ENCODE measurements around the gene OPCML.

The OPCML gene

DNA sequence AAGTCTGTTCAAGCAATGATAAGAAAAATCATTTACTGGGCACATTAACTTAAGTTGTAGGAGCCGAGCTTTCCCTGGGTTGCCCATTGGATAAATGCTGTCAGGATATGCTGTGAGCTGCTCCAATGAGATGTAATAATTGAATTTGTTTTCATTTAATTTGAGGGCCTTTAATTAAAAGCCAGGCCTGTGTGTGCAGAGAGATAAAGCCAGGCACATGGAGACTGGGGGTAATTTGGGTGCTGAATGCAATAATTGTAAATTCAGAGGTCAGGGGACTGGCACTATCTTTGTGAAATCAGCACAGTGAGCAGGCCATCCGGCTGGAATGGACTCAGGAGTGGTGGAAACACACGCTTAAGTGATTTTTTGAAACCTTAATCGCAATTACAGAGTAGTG, 125.8 kb downstream of the OPCML start:
- no peak for DNase-seq

- no peak for DNase-seq
Measured at GRCh38 chr11:133403900-133404299, 128.4 kb downstream of the OPCML start.

DNA sequence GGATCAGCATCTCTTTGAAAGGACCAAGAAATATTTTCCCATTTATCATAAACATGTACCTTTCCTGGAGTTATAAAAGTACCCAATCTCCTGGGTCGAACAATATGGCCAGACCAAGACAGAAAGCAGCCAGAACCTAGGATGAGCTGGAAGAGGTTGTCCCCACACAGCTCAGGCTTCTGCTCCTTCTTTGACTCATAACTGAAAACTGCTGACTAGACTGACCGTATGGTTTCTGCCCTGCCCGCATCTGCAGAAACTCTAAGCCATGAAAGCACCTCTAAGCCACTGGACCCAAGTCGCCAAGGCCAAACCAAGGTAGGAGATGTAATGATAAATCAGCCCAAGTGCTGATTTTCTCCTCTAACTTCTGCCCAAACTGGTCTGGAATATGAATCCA, 129.8 kb downstream of the OPCML start:
- DNase-seq: no peak

DNA sequence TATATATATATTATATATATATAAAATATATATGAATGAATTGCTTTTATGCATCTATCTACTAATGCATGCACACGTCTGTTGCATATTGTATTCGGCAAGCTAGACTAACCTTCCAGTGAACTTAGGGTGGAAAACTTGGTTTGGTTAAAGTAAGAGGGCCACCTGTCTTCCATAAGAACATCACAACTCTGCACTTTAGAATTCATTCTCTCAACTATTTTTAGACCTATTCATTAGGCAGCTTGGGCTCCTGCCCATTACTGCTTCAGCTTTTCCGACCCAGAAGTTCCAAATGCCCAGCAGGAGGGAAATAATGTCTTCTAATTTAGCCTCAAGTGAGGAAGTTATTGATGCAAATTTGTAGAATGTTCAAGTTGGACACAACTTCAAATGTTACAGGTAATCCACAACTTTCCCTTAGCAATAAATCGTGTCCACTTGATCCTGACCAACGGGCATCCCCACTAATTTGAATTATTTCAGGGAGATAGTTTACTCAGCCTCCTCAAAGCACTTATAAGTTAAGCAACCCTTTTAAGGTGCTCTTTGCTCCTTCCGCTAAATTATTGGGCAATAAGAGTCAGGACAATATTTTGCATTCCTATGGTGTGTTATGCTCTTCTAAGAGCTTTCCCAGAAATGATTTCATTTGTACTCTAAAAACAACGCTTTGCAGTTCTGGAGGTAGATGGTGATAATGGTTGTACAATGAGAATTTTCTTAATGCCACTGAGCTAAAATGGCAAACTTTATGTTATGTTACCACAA, 132.3 kb downstream of the OPCML start:
- DNase-seq: no peak

DNA sequence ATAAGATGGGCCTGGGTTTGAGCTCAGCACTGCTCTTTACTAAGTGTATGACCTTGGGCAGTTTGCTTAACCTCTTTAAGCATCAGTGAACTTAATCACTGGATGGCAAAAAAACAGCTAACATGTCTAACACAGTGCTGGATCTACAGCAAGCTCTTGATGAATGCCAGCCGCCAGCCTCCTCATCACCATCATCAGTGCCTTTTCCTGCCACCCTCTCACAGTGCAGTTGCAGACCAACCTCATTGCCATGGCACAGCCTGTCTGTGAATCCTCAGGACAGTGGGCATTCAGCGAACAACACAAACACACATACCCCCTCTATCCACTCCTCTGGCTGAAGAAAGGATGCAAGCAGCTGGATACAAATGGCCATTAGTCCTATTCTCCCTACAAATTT, 133.0 kb downstream of the OPCML start:
- no peak for DNase-seq

DNA sequence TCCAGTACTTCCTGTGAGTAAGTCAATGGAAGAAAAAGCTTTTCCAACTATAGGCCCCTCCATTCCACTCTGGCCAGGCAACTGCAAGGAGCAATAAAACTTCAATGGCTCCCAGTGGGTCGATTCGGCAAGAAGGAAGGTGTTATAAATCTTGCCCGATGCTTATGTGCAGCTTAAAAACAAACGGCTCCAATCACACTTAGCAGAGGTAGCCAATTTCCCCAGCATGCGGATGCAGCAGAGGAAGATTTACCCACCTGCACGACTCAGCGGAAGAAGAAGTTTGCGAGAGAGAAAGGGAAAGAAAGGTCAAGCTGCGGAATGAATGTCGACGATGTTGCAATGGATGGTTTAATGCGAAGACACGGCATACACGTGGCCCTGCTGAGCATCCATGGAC, 141.5 kb downstream of the OPCML start:
- DNase-seq: no peak

GRCh38 chr11:133388975-133389568, 143.2 kb downstream of the OPCML start:
- no peak for DNase-seq

- DNase-seq: no peak
Measured at GRCh38 chr11:133388260-133388659, 144.0 kb downstream of the OPCML start.

- DNase-seq: no peak
Measured at GRCh38 chr11:133386852-133387251, 145.4 kb downstream of the OPCML start.

GRCh38 chr11:133386262-133386661, 146.0 kb downstream of the OPCML start:
- DNase-seq: no peak

GRCh38 chr11:133385781-133386180, 146.5 kb downstream of the OPCML start:
- DNase-seq: no peak

DNA sequence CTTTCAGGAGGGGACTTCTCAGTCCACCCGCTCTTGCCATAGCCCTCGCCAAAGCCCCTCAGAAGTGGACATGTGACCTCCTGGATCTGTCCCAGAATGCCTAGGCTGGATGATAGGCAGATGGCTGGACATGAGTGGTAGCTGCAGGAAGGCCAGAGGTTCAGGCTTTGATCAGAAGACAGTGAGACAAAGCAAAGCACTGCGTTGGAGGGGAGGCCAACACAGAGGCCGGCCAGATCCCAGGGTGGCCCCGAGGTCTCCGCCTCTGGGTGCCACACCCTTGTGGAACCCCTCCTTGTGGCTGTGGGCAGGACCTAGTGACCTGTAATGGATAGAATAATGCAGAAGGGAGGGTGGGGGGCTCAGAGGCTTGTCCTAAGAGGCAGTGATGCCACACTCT, 147.6 kb downstream of the OPCML start:
- no peak for DNase-seq

- DNase-seq: no peak
Measured at GRCh38 chr11:133383689-133384088, 148.6 kb downstream of the OPCML start.

DNA sequence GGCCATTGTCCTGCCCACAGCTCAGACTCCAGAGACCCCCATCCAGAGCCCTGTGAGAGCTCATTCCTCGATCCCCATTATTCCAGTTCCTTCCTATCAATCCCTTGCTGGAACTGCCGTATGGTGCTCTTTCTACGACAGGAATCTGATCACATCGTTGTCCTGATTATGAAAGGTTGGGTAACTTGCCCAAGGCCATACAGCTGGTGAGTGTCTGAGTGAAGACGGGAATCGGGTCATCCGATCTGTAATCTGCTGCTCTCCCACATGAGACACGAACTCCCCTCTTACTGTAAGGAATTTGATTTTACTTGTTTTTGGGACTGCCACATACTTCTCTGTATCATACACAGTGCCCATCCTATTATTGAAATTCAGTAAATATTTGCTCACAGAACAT, 149.1 kb downstream of the OPCML start:
- no peak for DNase-seq

DNA sequence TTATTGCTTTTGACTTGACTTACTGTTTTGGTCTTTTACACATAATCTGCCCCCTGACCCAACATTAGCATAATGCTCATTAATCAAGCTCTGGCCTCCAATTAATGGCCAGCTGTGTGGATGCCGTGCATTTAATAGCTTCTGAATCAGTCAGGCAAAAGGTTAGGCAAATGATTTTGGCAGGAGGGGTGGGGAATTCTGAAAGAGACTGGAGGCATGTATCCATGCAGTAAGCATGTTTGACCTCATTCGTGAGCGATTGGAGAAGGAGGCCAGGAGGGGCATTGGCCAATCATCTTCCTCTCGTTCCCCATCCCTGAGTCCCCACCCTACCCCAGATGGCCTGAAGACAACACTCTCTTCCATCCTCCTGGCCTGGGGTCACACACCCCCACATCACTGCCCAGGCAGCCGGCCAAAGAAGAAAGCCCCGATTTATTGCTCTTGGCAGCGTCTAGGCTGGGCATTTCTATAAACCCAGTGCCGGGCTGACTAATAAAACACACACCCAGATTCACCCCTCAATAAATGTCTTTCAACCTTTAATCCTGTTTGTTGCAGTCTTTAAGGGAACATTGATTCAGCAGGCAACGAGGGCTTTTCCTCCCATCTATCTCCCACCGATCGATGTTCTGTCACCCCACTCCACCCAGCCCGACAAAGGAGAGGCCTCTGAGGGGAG, 150.0 kb downstream of the OPCML start:
- DNase-seq: no peak

- no peak for DNase-seq
Measured at GRCh38 chr11:133381761-133382130, 150.6 kb downstream of the OPCML start.

- DNase-seq: no peak
Measured at GRCh38 chr11:133366147-133366546, 166.2 kb downstream of the OPCML start.

DNA sequence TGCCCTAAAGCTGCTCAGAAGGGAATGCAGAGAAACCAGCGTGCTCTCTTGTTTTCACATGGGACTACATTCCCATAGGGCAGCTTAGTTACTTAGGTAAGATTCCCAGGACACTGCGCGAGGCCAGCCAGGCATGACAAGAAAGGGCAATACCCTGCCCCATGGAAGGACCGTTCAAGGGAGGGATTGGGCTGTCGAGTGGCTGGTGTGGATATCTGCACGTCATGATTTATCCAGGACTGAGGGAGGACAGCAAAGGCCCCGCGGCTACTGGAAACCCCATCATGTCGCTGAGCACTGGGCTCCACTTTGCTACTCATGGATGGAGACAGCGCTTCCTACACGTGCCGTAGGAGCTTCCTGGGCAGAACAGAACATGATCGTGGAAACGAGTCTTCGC, 169.4 kb downstream of the OPCML start:
- DNase-seq: no peak

GRCh38 chr11:133362156-133362555, 170.1 kb downstream of the OPCML start:
- no peak for DNase-seq

DNA sequence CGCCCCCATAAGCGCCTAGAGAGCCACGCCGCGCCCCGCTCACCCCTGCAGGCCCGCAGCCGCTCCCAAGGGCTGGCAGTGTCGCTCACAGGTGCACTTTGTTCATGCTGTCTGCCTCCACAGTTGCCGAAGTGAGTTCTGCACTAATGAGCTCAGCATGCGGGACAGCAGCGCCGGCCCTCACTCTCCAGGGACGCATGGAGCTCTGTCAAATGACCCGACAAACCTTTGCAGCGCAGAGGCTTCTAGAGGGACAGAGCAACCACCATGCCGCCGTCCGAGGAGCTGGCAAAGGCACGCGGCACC, 170.7 kb downstream of the OPCML start:
- no peak for DNase-seq

GRCh38 chr11:133360860-133361688, 171.2 kb downstream of the OPCML start:
- no peak for DNase-seq

- no peak for DNase-seq
Measured at GRCh38 chr11:133355095-133355494, 177.2 kb downstream of the OPCML start.

DNA sequence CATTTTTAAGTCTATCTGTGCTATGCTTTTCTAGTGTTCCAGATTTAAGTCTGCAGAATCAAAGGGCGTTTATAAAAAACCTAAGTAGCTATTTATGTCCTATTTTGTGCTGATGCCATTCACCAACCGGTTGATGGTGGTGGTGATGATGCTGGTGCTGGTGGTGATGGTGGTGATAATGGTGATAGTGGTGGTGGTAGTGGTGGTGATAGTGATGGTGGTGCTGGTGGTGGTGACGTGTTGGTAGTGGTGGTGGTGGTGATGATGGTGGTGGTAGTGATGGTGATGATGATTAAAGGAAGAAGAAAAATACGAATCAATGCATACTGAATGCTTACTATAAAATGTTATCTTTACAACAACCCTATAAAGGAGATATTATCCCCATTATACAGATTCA, 178.2 kb downstream of the OPCML start:
- DNase-seq: no peak

DNA sequence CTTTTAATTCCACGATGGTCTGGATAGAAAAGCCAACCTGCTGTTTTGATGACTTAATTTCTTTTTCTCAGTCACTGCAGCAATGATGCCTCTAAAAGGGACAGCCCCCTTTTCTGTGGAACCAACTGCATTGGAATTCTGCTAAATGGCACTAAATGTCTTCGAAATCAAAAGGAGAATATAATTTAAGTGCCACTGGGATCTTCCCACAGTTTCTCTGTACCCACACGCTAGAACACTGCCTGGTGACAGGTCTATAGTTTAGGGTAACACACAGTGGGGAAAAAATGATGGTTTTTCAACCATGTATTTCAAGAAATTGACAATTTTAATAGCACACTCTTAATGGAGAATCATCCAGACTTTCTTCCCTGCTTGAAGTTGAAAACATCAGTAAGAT, 182.3 kb downstream of the OPCML start:
- no peak for DNase-seq

Measured in GDM1 (cell line).